ENCODE data around the gene ZC3H7B. TPM values are rescaled to one million over a fixed set of nuclear protein-coding genes. Genes with fewer than 3 reads are reported as not detected.

Gene ZC3H7B
- total RNA-seq, 1 donor from 2014 or later: 28.2 TPM

- DNase-seq (ENCODE audit: extremely low spot score in 2 of 2): no peak
- no peaks in the 10 kb centered on the region for H3K36me3 ChIP-seq
- H3K4me1 ChIP-seq: peaks cover 67% of the 10 kb centered on the region
- no peak overlapping the region for H3K4me3 ChIP-seq
- H3K27ac ChIP-seq: peak overlapping the region; percentile 44
- H3K9me3 ChIP-seq: no peaks in the 10 kb centered on the region
- intact Hi-C loops (cut with DNase I): no loop called here
- TF ChIP-seq POLR2AphosphoS5 (IDR thresholded peaks at IDR 0.05; ENCODE audit: insufficient read depth in 1 of 2, low read depth in 1 of 2): peak in 1 of 2 donors; percentile 77
- TF ChIP-seq CTCF (IDR thresholded peaks at IDR 0.05): no peak
- H3K27me3 ChIP-seq: no peaks in the 10 kb centered on the region
Observed at GRCh38 chr22:41305646-41306045, 4.3 kb downstream of the ZC3H7B start.

- Histone ChIP-seq H3K27me3 (no peaks in the 10 kb centered on the region), H3K27ac (peak overlapping the region; percentile 68), H3K9me3 (no peaks in the 10 kb centered on the region), H3K36me3 (no peaks in the 10 kb centered on the region), H3K4me3 (no peak overlapping the region), H3K4me1 (peaks cover 54% of the 10 kb centered on the region)
- no peak for TF ChIP-seq CTCF (IDR thresholded peaks at IDR 0.05)
- no peak for TF ChIP-seq POLR2A (IDR thresholded peaks at IDR 0.05)
- no peak for TF ChIP-seq POLR2AphosphoS5 (IDR thresholded peaks at IDR 0.05; ENCODE audit: insufficient read depth in 1 of 2, low read depth in 1 of 2)
- intact Hi-C loops (cut with DNase I): no loop called here
- DNase-seq (ENCODE audit: extremely low spot score in 2 of 2): no peak
Observed at GRCh38 chr22:41308054-41308453, 6.7 kb downstream of the ZC3H7B start.

GRCh38 chr22:41308544-41308947 is 7.2 kb downstream of the ZC3H7B start:
- DNase-seq (ENCODE audit: extremely low spot score in 2 of 2): no peak
- Histone ChIP-seq H3K36me3 (no peaks in the 10 kb centered on the region), H3K4me3 (no peak overlapping the region), H3K27me3 (no peaks in the 10 kb centered on the region), H3K9me3 (no peaks in the 10 kb centered on the region), H3K27ac (peak overlapping the region; percentile 68), H3K4me1 (peaks cover 50% of the 10 kb centered on the region)
- TF ChIP-seq POLR2AphosphoS5 (IDR thresholded peaks at IDR 0.05; ENCODE audit: insufficient read depth in 1 of 2, low read depth in 1 of 2) (no peak), POLR2A (IDR thresholded peaks at IDR 0.05) (no peak), CTCF (IDR thresholded peaks at IDR 0.05) (no peak)
- intact Hi-C loops (cut with DNase I): no loop called here

- intact Hi-C loops (cut with DNase I): no loop called here
Observed at GRCh38 chr22:41310336-41310735, 9.0 kb downstream of the ZC3H7B start.

GRCh38 chr22:41311487-41311886 is 10.2 kb downstream of the ZC3H7B start:
- Histone ChIP-seq H3K27me3 (no peaks in the 10 kb centered on the region), H3K27ac (no peak overlapping the region), H3K9me3 (no peaks in the 10 kb centered on the region), H3K4me3 (no peak overlapping the region), H3K4me1 (peaks cover 20% of the 10 kb centered on the region), H3K36me3 (no peaks in the 10 kb centered on the region)
- intact Hi-C loops (cut with DNase I): no loop called here
- no peak for DNase-seq (ENCODE audit: extremely low spot score in 2 of 2)
- no peak for TF ChIP-seq POLR2AphosphoS5 (IDR thresholded peaks at IDR 0.05; ENCODE audit: insufficient read depth in 1 of 2, low read depth in 1 of 2)
- no peak for TF ChIP-seq POLR2A (IDR thresholded peaks at IDR 0.05)
- TF ChIP-seq CTCF (IDR thresholded peaks at IDR 0.05): no peak

More at GRCh38 chr22:41310336-41310735, 9.0 kb downstream of the ZC3H7B start:
- no peak for DNase-seq (ENCODE audit: extremely low spot score in 2 of 2)
- H3K9me3 ChIP-seq: no peaks in the 10 kb centered on the region
- H3K27ac ChIP-seq: no peak overlapping the region
- H3K27me3 ChIP-seq: no peaks in the 10 kb centered on the region
- H3K4me3 ChIP-seq: no peak overlapping the region
- TF ChIP-seq CTCF (IDR thresholded peaks at IDR 0.05) (no peak), POLR2A (IDR thresholded peaks at IDR 0.05) (no peak), POLR2AphosphoS5 (IDR thresholded peaks at IDR 0.05; ENCODE audit: insufficient read depth in 1 of 2, low read depth in 1 of 2) (no peak)
- H3K4me1 ChIP-seq: peaks cover 32% of the 10 kb centered on the region
- H3K36me3 ChIP-seq: no peaks in the 10 kb centered on the region
